Kidney epithelial cell (primary cell): ENCODE data around the gene PRKCA. TPM values are rescaled to one million over a fixed set of nuclear protein-coding genes. Genes with fewer than 3 reads are reported as not detected.

Experiments used
- DNase-seq: peaks from one replicate; pipeline ENCODE4 v3.0.0-alpha.2; 2010; ENCODE audit warnings: low read depth
- H3K27me3 ChIP-seq: 2 replicates; pipeline ENCODE4 v1.6.0; 2011; ENCODE audit warnings: low read length; ENCODE audit not compliant: control insufficient read depth, insufficient read depth
- H3K36me3 ChIP-seq: 2 replicates; pipeline ENCODE4 v1.5.1; 2011; ENCODE audit warnings: low read length; ENCODE audit not compliant: control insufficient read depth, insufficient read depth
- H3K4me3 ChIP-seq: 2 replicates; pipeline ENCODE4 v1.5.1; 2011; ENCODE audit warnings: low read depth, mild to moderate bottlenecking, control low read depth, low read length
- CTCF ChIP-seq: IDR thresholded peaks from 2 replicates; pipeline ENCODE4 v1.5.1; 2011; ENCODE audit warnings: mild to moderate bottlenecking, moderate library complexity, low read length, control low read depth, inconsistent platforms; ENCODE audit not compliant: insufficient read depth, poor library complexity, severe bottlenecking
- total RNA-seq: library from RNA; depleted of rRNA; stranded (reverse); fragments of >200 nt; gene quantifications from 2 replicates; pipeline ENCODE4 v1.2.3, GENCODE V29; 2015

Gene PRKCA
- total RNA-seq, 1 donor from 2014 or later: 5.7 TPM

GRCh38 chr17:66569572-66569971 is 267.2 kb downstream of the PRKCA start:
- Histone ChIP-seq H3K4me3 (no peak overlapping the region), H3K27me3 (no peaks in the 10 kb centered on the region), H3K36me3 (no peaks in the 10 kb centered on the region)
- DNase-seq: no peak
- no peak for TF ChIP-seq CTCF

- H3K36me3 ChIP-seq: no peaks in the 10 kb centered on the region
- no peak for TF ChIP-seq CTCF
- DNase-seq: no peak
- no peaks in the 10 kb centered on the region for H3K27me3 ChIP-seq
- H3K4me3 ChIP-seq: no peak overlapping the region
These were observed 268.2 kb downstream of the PRKCA start for GRCh38 chr17:66570447-66571195.

GRCh38 chr17:66571745-66572144 is 269.3 kb downstream of the PRKCA start:
- DNase-seq: no peak
- Histone ChIP-seq H3K36me3 (no peaks in the 10 kb centered on the region), H3K27me3 (no peaks in the 10 kb centered on the region), H3K4me3 (no peak overlapping the region)
- TF ChIP-seq CTCF: no peak

- no peak for DNase-seq
- Histone ChIP-seq H3K36me3 (no peaks in the 10 kb centered on the region), H3K4me3 (no peak overlapping the region), H3K27me3 (no peaks in the 10 kb centered on the region)
- no peak for TF ChIP-seq CTCF
These were observed 270.7 kb downstream of the PRKCA start for GRCh38 chr17:66573078-66573477.

GRCh38 chr17:66574123-66574522 is 271.7 kb downstream of the PRKCA start:
- H3K27me3 ChIP-seq: no peaks in the 10 kb centered on the region
- H3K36me3 ChIP-seq: no peaks in the 10 kb centered on the region
- no peak overlapping the region for H3K4me3 ChIP-seq
- no peak for DNase-seq
- TF ChIP-seq CTCF: no peak

- H3K4me3 ChIP-seq: no peak overlapping the region
- H3K27me3 ChIP-seq: no peaks in the 10 kb centered on the region
- DNase-seq: no peak
- no peaks in the 10 kb centered on the region for H3K36me3 ChIP-seq
- no peak for TF ChIP-seq CTCF
These were observed 274.1 kb downstream of the PRKCA start for GRCh38 chr17:66576473-66576872.
